WTC11 (cell line): ENCODE results near the gene BFSP2.

ENCODE experiments used
- JUN ChIP-seq: sonication (generic); formaldehyde crosslinking; IDR thresholded peaks from 2 replicates; pipeline ENCODE4 v1.8.0; 2023; ENCODE audit warnings: mild to moderate bottlenecking, missing genetic modification reagents
- MYBL2 ChIP-seq: sonication (generic); formaldehyde crosslinking; IDR thresholded peaks from 2 replicates; pipeline ENCODE4 v1.8.1; 2023; ENCODE audit warnings: mild to moderate bottlenecking, moderate library complexity, missing genetic modification reagents
- NFYB ChIP-seq: sonication (generic); formaldehyde crosslinking; conservative IDR thresholded peaks from 2 replicates; pipeline ENCODE4 v1.8.0; 2022; ENCODE audit warnings: low read depth, missing genetic modification reagents
- ZNF138 ChIP-seq: sonication (generic); formaldehyde crosslinking; conservative IDR thresholded peaks from 2 replicates; pipeline ENCODE4 v1.8.1; 2022; ENCODE audit warnings: mild to moderate bottlenecking, moderate library complexity, missing genetic modification reagents
- TF ChIP-seq, protein P1 (sequence below): sonication (generic); formaldehyde crosslinking; IDR thresholded peaks from 2 replicates; pipeline ENCODE4 v1.8.0; 2022; ENCODE audit warnings: mild to moderate bottlenecking, missing genetic modification reagents
- TF ChIP-seq, protein P2 (sequence below): fragments of 250-450 bp; sonication (Bioruptor Pico); conservative IDR thresholded peaks from 2 replicates; pipeline ENCODE4 v1.9.0; 2021; ENCODE audit warnings: mild to moderate bottlenecking
- TF ChIP-seq, protein P3 (sequence below): fragments of 200-600 bp; IDR thresholded peaks from 2 replicates; pipeline ENCODE4 v1.8.0; 2022; ENCODE audit warnings: antibody characterized with exemption
- TF ChIP-seq, protein P4 (sequence below): sonication (generic); formaldehyde crosslinking; IDR thresholded peaks from 2 replicates; pipeline ENCODE4 v1.8.1; 2022; ENCODE audit warnings: low read depth, missing genetic modification reagents, borderline replicate concordance
- TF ChIP-seq, protein P5 (sequence below): sonication (generic); formaldehyde crosslinking; IDR thresholded peaks from 2 replicates; pipeline ENCODE4 v1.8.1; 2022; ENCODE audit warnings: missing genetic modification reagents, borderline replicate concordance

DNA sequence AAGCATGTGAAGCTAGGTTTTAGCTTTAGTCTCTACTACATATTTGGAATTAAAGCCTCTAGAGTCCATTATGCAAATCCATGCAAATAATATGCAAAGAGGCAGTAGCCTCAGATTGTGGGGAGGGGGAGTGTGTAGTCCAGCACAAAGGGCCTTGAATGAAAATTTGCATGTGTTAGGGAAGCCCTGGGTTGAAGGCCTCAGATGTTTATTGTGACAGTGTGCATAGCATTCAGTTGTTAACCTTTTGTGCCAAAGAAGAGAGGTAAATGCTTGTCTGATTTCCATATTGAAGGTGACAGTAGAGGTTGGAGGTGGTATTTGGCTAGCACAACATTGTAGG lies 24.5 kb upstream of the BFSP2 start:
- TF ChIP-seq, protein P1, sequence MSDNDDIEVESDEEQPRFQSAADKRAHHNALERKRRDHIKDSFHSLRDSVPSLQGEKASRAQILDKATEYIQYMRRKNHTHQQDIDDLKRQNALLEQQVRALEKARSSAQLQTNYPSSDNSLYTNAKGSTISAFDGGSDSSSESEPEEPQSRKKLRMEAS (CRISPR knock-in tag), result no peak
- TF ChIP-seq JUN (CRISPR knock-in tag) (no peak), NFYB (no peak), MYBL2 (CRISPR knock-in tag) (no peak), ZNF138 (CRISPR knock-in tag) (no peak)
- TF ChIP-seq, protein P2, sequence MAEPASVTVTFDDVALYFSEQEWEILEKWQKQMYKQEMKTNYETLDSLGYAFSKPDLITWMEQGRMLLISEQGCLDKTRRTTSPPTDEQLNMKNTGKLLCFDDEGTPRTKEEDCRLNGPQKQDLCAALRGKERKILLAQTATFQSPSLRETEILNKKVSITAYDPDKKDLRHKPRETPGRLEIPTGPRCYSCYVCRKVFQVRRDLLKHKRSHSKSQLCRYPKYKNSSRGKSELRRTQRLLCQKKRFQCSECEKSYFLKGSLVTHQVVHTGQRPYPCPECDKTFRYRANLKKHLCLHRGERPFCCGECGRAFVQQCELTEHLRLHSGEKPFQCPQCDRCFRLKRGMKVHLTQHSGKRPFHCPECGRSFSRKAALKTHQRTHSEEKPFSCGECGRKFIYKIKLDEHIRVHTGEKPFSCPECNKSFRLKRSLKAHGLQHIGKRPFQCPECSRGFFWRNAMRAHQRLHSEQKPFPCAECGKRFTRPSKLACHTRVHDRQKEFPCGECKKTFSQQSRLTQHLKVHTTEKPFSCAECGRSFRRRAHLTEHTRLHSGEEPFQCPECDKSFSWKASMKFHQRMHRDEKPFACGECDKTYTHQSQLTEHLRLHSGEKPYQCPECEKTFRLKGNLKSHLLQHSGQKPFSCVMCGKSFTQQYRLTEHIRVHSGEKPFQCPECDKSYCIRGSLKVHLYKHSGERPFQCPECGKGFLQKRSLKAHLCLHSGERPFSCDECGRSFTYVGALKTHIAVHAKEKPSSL, result no peak
- TF ChIP-seq, protein P3, sequence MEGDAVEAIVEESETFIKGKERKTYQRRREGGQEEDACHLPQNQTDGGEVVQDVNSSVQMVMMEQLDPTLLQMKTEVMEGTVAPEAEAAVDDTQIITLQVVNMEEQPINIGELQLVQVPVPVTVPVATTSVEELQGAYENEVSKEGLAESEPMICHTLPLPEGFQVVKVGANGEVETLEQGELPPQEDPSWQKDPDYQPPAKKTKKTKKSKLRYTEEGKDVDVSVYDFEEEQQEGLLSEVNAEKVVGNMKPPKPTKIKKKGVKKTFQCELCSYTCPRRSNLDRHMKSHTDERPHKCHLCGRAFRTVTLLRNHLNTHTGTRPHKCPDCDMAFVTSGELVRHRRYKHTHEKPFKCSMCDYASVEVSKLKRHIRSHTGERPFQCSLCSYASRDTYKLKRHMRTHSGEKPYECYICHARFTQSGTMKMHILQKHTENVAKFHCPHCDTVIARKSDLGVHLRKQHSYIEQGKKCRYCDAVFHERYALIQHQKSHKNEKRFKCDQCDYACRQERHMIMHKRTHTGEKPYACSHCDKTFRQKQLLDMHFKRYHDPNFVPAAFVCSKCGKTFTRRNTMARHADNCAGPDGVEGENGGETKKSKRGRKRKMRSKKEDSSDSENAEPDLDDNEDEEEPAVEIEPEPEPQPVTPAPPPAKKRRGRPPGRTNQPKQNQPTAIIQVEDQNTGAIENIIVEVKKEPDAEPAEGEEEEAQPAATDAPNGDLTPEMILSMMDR, result no peak
- TF ChIP-seq, protein P4, sequence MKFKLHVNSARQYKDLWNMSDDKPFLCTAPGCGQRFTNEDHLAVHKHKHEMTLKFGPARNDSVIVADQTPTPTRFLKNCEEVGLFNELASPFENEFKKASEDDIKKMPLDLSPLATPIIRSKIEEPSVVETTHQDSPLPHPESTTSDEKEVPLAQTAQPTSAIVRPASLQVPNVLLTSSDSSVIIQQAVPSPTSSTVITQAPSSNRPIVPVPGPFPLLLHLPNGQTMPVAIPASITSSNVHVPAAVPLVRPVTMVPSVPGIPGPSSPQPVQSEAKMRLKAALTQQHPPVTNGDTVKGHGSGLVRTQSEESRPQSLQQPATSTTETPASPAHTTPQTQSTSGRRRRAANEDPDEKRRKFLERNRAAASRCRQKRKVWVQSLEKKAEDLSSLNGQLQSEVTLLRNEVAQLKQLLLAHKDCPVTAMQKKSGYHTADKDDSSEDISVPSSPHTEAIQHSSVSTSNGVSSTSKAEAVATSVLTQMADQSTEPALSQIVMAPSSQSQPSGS (CRISPR knock-in tag), result no peak
- TF ChIP-seq, protein P5, sequence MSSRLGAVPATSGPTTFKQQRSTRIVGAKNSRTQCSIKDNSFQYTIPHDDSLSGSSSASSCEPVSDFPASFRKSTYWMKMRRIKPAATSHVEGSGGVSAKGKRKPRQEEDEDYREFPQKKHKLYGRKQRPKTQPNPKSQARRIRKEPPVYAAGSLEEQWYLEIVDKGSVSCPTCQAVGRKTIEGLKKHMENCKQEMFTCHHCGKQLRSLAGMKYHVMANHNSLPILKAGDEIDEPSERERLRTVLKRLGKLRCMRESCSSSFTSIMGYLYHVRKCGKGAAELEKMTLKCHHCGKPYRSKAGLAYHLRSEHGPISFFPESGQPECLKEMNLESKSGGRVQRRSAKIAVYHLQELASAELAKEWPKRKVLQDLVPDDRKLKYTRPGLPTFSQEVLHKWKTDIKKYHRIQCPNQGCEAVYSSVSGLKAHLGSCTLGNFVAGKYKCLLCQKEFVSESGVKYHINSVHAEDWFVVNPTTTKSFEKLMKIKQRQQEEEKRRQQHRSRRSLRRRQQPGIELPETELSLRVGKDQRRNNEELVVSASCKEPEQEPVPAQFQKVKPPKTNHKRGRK, result no peak
